ENCODE data around the gene ARL11.

GRCh38 chr13:49604570-49604969 lies 23.7 kb upstream of the ARL11 start:
- TF ChIP-seq CTCF (IDR thresholded peaks at IDR 0.05): no peak
- no peak for TF ChIP-seq POLR2A (IDR thresholded peaks at IDR 0.05)
